GM19238 (cell line): ENCODE results near the gene NKX2-2.

ENCODE experiments used
- DNase-seq: peaks from one replicate; pipeline ENCODE4 v3.0.0; 2011; ENCODE audit warnings: low spot score; ENCODE audit not compliant: insufficient read length

The NKX2-2 gene

DNA sequence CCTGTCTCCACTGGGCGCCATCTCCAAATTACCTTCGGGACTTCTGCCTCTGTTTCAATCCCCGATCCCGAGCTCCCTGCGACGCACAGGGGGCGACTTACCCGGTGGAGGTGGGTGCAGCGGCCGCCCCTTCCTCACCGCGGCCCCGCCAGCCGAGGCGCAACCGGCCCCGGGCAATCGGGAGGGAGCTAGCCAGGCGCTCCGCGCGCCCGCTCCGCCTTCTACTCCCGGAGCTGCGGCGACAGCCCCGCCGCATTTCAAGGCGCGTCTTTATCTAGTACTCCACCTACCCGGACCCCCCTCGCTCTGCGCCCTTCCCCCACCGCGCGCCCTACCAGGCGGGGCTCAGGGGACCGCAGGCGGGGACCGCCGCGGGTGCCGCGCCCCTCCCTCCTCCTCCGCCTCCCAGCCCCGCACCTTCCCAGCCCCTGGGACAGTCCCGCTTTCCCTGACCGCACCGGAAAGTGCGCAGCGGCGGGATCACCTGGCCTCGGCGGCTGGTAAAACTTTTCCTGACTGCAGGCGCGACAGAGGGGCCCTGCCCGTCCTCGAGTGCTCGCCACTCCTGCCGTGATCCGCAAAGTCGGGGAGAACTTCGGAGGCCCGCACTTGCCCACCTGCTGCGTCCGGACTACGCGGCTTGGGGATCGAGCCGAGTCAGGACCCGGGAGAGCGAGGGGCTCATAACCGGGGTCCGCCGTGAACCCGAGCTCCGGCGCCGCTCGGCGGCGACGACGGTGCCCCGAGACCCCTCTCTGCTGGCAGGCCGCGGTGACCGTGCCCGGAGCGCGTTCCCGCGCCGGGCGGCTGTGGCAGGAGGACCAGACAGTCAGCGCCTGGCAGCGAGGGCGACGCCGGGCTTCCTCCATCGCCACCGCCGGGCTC, 8.0 kb upstream of the NKX2-2 start:
- no peak for DNase-seq

DNA sequence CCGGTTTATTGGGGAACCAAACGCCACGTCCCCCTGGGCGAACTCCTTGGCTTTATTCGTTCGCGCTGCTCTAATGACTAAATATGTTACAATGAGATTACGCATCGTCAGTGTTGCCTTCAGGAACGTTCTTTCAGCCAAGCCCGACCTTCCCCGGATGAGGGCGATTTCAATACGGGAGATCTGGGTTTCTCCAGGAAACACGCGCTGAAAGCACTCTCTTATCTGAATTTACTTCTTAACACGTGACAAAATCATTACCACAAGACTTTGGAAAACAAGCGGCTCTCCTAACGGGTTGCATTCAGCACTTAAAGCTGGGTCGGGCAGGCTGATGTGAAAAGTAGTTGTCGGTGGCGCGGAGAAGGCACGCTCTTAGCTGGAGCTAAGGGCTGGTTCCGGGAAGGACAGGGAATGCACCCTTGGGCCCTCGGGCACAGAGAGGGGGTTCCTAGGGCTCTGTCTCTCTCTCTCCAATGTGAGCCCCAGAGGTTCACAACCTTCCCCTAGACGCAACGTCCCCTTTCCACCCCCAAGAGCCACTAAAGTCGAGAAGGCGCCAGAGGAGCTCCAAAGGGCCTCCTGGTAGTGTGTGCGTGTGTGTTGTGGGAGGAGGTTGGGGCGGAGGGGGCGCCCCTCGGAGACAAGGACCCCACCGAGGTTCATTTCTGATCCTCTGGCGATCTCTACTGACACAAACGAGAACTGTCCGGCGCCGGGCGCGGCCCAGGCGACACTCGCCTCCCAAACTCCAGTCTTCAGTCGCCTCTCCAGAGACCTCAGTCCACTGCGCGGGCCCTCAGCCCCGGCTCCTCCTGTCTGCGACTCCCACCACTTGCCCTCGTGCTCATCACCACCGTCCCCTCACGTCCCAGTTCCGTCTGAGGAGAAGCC, 7.1 kb upstream of the NKX2-2 start:
- DNase-seq: no peak

DNA sequence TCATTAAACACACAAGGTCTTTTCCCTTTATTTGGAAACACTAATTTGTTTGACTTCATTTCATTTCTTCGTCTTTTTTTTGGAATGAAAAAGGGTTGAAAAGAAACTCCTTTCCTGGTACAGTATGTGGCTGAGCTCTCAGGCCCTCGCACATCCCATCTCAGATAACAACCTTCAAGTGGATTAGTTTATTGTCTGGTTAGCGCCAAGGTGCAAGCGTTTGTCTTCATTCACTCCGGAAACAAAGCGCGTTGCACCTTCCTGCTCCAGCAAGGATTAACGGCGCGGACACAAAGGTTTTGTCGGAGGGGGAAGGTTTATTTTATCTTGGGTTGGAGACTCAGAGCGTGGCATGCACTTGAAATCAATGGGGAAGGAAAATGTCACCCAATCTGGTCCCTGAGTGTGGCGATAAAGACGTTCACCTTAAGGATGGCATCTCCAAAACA, 5.3 kb upstream of the NKX2-2 start:
- no peak for DNase-seq

DNA sequence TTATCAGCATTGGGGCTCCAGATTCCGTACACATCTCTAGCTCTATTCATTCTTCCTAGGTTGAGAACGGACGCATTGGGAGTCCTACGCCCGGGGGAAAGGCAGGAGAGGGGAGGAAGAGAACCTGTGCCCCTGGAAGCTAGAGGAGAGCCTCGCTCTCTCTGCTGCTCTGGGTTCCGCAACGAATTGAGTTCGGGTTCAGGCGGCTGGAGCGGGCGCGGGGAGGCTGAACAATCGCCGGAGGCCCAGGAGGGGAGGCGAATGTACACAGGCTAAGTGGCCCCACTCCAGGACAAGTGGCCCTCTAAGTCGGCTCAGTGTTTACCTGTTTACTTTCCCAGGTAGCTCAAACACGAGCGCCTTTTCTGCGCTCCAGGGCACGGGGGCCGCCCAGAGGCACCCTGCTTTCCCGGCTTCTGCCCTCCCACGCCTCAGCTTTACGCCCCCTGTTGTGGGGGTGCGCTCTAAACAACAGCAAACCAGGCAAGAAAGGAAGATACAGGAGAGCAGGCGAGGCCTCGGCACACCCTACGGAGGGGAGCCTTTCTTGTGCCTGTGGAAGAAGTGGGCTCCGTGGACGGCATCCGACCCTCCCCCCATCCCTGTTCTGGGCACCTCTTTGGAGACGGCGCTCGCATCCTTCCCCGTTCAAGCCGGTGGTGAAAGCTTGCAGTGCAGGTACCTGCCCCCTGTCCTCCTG, 4.6 kb upstream of the NKX2-2 start:
- no peak for DNase-seq

DNA sequence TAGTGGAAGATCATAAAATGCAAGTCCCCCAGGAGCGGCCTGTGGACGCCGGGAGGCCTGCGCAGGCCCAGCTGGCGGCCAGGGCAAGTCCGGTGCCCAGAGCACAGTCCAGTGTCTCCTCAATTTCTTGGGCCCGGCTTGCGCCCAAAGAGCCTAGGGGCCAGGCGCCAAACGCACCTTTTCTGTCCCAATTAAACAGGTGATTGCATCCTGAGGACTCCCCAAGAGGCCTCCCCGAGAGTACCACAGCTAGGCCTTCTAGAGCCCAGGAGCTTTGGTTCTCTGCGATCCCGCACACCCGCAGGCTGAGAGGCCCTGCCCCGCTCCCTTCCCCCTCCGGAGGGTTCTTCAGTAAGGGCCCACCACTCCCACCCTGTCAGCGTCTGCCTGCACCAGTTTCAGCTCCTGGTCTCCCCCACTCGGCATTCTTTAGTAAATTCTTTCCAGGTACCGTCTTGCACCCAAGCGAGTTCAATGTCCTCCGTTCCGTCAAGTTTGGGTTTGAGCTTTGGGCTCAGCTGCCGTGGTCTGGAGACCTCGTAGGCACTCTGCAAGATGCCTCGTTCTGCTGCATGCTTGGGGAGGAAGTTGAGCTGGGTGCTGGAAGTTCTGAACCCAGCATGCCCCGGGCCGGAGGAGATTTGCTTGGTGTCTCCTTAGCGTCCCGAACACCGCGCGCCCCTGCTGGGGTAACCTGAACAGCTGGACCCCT, 3.9 kb upstream of the NKX2-2 start:
- DNase-seq: no peak

DNA sequence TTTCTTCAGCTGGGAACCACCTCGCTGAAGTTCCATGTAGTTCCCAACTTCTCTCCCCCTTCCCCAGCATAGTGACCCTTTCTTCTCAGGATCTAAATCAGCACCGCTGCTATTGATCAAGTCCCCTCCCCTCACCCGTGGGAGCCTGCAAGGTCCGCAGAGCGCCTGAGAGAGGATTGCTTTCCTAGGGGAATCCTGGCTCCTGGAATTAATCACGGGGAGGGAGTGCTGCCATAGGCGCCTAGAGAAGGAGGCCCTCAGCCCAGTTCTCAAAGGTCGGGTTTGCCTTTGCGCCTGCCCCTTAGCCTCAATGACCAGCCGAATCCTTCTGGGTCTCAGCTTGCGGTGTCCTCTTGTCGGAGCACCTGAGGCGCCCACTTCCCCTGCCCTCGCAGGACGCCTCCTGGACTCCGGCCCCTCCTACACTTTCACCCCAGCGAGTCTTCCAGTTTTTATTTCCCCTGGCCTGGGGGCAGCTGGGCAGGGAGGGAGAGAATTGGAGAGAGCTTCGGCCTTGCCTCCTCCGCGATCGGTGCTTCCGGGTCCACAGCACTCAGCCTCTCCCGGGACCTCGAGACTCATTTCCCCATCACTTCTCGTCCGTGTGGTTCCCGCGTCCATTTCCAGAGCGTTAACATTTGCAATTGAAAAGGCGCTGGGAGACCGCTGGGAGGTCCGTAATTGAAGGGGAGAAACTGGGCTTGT, 3.1 kb upstream of the NKX2-2 start:
- no peak for DNase-seq

DNA sequence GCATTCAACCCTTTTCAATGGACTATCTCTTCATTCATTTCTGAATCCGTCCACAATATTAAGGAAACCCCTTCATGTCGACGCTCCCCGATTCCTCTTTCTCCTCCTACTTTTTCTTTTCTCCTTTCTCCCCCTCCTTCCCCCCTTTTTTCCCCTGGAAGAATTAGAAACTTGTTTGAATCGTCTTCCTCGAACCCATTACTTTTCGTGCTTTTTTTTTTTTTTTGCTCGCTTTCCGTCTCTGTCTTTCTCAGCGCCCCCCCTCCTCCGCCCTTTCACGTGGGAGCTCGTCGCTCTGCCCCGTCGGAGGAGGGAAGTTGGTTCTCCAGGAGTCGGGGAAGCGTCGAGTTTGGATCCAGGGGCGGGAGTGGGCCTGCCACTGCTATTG, 2.3 kb upstream of the NKX2-2 start:
- DNase-seq: no peak

DNA sequence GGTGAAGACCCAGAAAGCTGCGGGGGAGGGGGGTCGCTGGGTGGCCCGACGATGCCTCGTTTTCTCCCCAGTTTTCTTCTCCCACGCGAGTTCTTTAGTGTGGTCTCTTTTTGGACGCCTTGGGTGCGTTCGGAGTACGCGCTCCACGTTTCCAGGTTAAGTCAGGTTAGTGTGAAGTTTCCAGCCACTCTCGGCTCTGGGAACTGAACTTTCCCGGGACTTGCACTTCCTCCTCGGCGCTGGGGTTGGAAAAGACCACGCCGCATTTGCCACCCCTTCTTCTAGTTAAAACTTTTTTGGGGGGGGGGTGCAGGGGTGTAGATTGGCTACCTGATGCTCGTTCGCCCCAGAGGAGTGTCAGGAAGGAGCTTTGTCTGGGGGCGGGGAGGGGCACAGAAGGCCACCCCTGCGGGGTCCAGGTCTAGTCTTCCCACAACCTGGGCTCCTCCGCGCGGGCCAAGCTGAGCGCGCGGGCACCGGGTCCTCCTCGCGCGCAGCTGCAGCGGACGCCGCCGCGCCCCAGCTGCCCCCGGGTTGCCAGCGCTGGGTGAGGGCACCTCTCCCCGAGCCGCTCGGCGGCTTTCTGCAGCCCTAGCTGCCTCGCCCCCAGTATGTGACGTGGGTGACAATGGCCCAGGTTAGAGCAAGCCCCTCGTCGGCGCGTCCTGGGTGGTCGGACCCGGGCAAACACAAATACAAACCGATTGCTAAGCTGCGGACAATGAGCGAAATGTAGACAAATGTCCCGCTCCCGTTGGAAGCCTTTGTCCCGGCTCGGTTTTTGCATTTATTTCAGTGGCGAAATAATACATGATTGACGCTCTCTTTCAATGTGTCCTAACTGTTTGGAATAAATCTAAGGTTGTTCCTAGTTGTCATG, 1.7 kb upstream of the NKX2-2 start:
- DNase-seq: no peak

DNA sequence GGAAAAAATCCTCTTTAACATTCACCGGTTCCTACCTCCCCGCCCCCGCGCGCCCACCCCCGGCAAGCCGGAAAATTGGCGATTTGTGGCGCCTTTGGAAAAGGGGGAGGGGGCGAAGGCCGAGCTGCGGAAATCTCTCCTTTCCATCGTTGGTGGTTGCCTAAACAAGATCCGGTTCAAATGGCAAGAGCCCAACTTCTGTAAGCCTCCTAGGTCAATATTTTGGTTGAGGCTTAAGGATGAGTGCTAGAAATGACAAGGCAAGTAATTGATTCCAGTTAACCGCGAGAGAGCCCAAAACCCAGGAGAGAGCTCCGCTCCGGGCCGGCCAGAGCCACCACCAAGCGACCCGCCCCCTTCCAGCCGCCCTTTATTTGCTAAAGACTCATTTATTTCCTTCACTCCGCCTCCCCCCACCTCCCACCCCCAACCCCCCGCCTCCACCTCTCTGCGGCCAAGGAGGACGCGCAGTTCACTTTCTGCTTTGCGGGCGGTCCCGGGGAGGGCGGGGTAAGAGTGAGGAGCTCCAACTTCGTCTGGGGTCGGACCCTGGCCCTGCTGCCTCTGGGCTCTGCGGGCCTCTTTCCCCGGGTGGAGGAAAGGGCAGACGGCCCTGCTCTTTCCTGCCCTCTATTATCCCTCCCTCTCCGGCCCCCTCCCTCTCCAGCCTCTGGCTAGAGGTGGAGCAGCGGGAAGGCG, 838 bp upstream of the NKX2-2 start:
- no peak for DNase-seq

DNA sequence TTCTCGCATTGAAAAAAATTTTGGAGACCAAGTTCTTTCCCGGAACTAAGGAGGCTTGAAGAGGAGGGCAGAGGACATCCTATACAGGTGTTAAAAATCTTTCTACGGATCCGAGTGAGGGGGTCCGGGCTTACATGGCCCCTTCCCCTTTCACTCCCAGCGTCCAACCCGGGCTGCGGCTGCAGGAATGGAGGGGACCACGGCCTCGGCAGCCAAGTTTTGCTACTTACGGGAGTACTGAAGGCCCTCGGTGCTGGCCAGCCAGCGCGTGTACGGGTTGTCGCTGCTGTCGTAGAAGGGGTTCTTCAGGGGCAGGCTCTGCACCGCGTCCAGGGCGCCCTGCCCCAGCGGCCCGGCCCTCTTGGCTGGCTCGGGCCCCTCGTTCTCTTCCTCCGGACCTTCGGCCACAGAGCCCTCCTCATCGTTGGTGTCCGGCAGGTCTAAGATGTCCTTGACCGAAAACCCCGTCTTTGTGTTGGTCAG, 642 bp downstream of the NKX2-2 start:
- DNase-seq: no peak

DNA sequence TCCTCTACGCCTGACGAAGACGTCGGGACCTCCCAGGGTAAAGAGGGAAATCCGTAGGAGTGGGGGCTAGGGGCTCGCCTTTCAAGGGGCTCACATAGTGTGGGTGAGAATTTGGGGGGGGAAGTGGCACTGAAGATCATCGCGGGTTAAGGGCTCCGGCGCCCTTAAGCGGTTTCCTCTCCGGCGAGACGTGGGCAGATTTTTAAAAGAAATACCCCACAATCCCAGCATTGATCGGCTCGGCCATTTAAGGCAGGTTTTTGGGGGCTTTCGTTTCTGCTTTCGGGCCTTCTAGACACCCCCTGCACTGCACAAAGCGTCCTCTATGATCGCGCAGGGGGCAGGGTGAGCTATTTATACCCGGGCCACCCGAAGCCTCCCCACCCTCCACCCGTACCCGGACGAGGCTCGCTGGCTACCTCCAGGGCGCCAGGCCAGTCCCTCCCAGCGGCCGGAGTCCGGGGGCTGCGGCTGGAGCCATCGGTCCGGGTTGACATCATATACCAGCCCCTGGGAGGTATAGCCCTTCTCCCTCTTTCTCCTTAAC, 1.2 kb downstream of the NKX2-2 start:
- DNase-seq: no peak

DNA sequence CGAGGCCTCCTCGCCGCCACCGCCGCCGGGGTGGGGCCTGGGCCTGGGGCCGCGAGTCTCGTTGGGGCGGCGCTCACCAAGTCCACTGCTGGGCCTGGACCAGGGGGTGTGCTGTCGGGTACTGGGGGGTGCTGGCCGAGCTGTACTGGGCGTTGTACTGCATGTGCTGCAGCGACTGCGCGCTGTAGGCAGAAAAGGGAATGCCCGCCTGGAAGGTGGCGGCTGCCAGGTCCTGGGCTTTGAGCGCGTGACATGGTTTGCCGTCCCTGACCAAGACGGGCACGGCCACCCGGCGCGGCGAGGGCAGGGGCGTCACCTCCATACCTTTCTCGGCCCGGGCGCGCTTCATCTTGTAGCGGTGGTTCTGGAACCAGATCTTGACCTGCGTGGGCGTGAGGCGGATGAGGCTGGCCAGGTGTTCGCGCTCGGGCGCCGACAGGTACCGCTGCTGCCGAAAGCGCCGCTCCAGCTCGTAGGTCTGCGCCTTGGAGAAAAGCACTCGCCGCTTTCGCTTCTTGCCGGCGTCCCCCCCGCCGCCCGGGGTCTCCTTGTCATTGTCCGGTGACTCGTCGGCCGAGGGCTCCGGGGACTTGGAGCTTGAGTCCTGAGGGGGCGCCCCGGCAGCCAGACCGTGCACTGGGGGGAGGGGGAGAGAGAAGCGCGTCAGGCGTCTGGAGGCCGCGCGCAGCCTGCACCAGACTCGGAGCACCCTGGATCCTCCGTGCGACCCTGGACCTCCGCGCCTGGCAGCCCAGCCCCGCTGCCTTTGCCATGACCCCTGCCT, 1.8 kb downstream of the NKX2-2 start:
- no peak for DNase-seq

DNA sequence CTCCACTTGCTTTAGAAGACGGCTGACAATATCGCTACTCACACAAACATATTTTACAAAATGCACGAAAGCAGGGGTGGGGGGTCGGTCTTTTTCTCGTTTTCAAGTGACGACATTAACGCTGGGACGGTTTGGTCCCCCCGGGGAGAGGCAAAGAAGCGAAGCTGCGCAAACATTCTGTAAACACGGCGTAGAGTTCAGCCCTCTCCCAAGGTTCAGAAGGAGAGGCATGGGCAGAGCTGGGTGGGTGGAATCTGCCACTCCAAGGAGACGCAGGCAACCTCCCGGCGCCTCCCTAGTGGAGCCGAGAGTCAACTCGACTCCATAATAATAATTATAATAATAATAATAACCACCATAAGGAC, 2.4 kb downstream of the NKX2-2 start:
- DNase-seq: no peak

DNA sequence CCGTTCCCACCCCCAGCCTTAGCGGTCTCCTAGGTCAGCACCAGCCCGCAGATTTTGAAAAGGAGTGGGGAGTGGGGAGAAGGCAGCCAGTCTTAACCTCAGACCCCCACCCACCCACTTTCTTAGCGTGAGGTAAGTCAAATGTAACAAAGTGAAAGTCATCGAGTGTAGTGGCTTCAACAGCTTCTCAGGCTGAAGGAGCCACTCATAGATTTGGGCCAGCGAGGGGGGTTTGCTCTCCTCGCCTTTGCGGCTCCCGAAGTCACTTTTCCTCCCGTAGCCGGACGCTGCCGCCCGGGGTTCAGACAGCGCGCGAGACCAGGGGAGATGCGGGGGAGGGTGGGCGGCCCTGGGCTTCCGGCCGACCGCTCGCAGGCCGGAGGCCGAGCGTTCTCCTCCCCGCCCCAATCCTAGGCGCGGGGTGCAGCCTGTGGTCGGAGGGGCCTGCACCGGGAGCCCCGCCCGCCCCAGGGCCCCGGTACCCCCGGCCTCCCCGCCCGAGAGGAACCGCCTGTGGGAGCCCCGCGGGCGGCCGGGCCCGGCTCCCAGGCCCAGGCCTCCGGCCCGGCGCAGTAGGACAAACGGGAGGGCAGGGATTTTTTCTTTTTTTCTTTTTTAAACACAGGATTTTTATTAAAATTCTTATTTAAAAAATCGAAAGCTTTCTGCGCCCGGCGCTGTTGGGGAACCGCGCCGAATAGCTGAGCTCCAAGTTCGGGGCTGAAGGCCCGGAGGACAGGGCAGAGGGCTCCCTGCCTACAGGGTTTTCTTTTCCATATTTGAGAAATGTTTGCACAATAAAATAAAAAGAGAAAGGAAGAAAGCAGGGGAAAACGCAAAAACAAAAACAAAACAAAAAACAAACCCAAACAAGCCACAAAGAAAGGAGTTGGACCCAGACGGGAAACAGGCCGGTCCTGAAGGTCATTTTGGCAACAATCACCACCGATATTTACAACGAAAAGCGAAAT, 3.2 kb downstream of the NKX2-2 start:
- DNase-seq: no peak

DNA sequence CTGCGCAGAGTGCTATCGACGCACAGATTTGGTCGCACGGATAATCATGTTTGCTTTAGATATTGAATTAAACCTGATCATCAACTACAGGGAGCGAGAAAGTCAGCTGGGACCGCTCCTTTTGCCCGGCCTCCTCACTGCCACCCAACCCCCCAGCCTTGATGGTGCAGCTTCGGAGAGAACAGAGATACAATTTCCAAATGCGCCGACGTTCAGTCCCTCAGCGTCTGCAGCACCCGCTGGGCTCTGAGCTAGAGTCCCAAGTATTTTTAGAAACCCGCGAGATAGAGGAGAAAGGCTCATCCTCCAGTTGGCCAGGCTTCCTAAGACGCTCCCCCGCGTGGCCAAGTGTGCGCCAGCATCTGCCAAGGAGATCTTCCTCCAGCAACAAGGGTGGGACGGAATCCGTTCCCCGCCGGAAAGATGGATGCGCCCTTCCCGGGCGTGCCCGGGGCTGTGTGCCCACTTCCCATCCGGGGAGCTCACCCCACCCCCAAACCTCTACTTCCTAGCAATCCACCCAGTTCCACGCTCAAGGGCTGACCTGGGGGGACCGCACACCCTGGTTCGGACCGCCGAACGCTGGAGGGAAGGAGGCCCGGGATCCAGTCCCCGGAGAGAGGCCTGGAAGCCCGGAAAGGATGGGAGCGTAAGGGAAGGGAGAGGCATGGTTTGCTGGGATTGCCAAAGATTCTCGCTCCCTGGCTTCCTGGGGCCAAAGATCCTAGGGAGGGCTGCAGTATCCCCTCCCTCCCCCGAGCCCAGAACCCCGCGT, 4.1 kb downstream of the NKX2-2 start:
- no peak for DNase-seq

DNA sequence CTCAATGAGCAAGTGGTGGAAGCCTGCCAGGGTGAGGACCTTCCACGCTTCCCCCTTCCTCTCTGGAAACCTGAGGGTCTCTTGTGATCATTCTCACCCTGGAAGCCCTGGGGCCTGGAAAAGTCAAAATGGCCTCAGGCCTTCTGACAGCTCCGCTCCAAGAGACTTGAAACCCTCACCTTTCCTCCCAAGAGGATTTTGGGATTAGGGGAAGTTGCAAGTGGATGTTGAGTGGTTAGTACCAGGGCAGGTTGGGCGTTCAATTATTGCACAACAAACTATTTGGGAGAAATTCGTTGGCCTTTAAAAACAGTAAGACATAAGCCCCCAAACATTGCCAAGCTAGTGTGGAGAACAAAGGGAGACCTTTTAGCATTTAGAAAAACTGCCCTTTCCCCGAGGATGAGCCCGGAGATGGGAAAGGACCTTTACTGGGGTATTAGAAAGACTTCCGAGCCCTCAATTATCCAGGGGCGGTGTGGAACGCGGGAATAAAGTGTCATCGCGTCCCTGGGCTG, 4.7 kb downstream of the NKX2-2 start:
- no peak for DNase-seq
